Stimulated activated CD4-positive, alpha-beta T cell treated with anti-CD3 and anti-CD28 coated beads, Interleukin-2, amount 100 ng/mL, for 24 hours (primary cell): ENCODE data around the gene NPHP4.

ENCODE experiments used
- DNase-seq, 2 donors: peaks; one replicate each; pipeline ENCODE4 v3.0.0-alpha.2; 2020

The NPHP4 gene

DNA sequence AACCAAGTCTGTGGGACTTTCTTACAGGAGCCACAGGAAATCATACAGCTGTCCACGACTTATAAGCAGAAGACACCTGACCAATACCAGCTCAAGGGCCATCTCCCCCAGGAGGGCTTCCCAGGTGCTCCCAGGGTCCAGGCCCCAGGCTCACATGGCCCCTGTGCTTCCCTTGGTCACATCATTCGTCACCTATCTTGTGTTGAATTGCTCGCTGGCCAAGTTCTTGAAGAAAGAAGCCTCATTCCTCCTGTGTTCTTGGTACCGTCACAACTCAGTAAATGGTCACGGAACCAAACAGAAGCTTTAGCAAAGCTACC lies 3.0 kb downstream of the NPHP4 start:
- no peak for DNase-seq

DNA sequence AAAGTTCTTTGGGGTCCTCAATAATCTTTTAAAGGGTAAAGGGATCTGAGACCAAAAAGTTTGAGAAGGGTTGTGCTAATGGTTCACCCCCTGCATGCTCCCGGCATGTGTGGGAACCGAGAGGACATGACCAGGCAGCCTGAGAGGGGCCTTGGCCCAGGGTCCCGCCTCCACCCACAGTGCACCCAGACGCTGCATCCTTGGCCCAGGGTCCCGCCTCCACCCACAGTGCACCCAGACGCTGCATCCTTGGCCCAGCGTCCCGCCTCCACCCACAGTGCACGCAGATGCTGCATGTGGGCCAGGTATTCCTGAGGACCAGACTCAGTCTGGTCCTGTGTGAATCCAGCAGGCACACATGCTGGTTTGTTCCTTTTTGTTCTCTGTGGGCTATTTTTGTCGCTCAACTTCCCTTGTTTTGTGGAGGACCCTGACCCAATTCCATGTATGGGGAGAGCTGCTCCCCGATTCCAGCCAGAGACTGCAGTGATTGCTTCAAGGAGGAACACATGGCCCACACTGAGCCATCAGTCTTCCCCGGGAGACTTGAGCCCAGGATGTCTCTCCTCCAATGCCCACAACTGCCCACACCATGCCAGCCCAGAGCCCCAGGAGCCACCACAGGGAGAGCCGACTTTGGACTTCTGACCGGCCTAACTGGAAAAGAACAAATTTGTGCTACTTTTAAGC lies 3.5 kb downstream of the NPHP4 start:
- no peak for DNase-seq

DNA sequence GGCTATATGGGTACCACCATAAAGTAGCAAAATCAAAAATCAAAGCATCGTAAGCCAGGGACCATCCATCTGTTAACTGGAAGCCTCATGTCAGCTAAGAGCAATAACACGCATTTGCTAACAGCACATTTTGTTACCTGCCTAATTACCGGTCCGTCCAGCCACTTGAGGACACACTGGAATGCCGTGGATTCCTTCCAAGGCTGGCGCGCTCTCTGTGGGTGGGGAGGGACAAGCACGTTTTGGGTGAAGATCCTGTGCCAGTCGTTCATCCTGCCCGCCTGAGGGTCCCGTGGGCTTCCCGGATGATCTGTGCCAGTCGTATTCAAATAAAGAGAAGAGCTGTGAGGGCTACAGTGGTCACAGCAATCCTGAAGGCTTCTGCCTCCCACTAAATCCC lies 6.2 kb downstream of the NPHP4 start:
- DNase-seq, result no peak

DNA sequence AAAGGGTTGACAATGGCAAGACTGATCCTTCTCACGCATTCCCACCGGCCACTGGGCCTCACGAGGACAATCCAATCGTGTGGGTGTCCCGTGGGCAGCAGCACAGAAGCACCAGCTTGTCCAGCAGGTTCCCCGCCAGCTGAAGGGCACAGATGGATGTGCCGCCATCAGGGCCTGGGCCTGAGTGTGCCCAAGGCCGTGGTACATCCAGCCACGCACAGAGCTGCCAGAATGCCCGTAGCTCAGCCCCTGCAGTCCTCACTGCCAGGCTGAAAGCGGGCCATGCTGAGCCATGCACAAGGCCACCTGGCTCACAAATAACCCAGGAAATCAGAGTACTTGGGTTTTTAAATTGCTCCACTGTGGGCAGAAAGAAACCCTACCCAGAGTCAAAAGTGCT lies 7.0 kb downstream of the NPHP4 start:
- no peak for DNase-seq

DNA sequence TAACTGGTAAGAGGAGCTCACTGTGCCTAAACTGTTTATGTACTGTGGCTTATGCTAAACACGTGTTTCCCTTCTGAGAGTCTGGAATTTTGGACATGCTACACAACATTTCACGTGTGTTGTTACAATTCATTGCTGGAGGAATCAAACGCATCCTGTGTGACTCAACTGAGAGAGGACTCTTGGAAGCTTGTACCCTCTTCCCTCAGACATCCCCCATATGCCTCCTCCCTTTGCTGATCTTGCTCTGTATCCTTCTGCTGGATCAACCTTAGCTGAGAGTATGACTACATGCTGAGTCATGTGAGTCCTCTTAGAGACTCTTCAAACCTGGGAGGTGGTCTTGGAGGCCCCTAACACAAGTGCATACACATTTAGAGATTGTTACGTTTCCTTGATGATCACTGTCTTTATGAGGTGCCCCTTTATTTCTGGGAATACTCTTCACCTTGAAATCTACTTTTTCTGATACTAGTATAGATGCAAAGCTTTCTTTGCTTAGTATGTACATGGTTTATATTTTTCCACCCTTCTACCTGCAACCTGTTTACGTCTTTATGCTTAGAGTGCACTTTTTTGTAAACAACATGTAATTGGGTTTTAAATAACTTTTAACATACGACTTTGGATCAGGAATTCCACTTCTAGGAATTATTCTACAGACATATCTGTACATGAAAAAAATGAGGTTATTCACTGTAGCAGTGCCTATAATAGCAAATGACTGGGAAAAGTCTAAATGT lies 8.7 kb downstream of the NPHP4 start:
- DNase-seq, result no peak

DNA sequence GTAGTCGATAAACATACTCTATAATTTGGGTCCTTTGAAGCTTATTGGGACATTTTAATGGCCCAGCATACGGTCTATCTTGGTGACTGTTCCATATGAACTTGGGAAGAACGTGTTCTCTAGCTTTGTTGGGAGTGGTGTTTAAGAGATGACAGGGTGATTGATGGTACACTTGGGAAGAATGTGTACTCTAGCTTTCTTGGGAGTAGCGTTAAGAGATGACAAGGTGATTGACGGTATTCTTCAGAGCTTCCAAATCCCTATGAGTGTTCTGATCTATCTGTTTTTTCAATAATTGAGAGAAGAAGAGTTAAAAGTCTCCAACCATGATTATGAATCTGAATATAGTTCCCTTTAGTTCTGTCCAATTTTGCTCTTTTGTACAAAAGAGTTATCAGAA lies 9.4 kb downstream of the NPHP4 start:
- no peak for DNase-seq

DNA sequence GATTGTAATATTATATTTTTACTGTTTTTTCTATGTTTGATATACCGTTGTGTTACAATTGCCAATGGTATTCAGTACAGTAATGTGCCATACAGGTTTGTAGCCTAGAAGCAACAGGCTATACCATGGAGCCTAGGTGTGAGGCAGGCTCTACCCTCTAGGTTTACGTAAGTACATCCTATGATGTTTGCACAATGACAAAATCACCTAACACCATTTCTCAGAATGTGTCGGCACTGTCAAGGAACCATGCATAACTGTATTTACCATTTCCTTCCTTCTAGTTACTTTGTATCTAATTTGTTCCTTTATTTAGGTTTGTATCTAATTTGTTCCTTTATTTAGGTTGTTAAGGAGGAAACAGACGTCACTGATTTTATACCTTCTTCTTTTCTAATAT lies 9.9 kb downstream of the NPHP4 start:
- no peak for DNase-seq

DNA sequence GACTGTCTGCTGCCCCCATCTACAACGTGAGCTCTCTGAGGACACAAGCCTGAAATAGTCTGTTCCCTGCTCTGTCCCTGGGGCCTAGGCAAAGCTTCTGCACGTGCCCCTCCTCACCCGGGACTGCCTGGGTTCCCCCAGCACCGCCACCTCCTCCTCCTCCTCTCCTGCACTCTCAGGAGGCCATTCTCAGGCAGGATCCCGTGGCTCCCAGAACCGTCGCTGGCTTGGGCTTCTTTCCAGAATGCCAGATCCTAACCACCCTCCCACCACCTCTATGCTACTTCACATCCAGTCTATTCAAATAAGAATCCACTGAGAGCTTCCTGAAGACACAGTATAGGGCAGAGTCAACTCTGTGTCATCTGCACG lies 11.2 kb downstream of the NPHP4 start:
- DNase-seq, result no peak

DNA sequence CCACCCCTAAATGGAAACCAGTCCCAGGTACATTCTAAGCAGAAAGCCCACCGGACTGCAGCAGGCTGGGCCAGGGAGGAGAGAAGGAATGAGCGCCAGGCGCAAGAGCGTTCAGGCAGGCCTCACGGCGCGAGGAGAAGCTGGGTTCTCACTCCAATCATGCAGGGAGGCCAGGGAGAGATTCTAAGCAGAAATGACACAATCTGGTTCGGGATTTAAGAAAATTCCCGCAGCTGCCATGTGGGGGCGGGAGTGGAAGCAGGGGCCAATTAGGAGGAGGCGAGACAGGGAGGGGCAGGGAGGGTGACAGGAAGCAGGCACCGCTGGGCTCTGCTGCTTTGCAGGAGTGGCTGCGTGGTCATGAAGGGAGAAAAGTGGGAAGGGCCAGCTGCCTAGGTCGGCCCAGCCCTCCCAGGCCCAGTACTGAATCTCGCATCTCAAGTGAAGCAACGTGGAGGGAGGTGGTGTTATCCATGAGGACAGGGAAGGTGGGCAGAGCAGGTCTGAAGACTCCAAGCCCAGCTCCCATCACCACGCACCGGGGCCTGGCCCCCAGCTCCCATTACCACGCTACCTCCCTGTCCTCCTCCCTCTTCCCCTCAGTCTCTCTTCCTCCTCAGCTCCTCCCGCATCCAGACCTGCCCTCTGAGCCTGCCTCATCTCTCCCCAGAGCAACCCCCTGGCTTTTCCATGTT lies 11.8 kb downstream of the NPHP4 start:
- no peak for DNase-seq

DNA sequence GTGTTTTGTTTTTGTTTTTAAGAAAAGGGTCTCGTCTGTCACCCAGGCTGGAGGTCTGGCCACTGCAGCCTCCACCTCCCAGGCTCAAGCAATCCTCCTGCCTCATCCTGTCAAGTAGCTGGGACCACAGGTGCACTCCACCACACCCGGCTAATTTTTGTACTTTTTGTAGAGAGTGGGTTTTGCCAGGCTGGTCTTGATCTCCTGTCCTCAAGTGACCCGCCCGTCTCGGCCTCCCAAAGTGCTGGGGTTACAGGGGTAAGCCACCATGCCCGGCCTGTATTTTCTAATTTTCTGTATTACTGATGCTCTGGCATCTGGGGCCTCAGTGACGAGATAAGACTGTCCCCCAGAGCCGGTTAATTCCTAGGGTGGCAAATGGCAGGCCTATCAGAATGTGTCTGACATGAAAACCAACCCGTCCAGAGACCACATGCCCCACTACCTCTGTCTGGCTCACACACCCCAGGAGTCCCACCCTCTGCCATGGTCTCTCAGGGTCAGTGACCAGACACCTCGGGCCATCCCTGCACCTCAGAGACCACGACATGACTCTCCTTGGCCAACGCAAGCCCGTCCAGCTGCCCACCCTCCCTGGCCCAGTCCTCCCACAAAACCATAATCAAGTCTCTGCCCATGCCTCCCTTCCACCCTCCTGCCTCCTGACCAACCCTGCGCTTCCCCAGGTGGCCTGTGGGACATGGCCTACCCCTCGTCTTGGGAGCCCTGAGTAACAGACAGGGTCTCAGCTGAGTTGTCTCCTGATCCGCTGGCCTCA lies 12.5 kb downstream of the NPHP4 start:
- no peak for DNase-seq

DNA sequence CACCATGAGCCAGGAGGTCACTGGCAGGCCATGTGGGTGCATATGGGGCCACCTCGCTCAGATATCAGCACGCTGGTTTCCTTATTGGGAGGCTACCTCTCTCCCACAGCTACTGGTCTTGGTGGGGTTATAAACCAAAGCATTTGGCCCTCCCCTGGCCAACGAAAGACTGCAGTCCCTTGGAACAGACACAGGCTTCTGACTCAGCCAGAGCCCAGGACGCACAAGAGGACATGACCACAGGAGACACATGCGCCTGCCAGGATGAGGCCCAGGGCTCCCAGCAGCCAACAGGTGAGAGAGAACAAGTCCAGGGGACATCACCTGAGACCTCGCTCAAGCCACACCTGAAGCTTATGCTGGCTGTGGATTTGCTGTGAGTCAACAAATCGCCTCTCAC lies 13.8 kb downstream of the NPHP4 start:
- DNase-seq, result no peak

DNA sequence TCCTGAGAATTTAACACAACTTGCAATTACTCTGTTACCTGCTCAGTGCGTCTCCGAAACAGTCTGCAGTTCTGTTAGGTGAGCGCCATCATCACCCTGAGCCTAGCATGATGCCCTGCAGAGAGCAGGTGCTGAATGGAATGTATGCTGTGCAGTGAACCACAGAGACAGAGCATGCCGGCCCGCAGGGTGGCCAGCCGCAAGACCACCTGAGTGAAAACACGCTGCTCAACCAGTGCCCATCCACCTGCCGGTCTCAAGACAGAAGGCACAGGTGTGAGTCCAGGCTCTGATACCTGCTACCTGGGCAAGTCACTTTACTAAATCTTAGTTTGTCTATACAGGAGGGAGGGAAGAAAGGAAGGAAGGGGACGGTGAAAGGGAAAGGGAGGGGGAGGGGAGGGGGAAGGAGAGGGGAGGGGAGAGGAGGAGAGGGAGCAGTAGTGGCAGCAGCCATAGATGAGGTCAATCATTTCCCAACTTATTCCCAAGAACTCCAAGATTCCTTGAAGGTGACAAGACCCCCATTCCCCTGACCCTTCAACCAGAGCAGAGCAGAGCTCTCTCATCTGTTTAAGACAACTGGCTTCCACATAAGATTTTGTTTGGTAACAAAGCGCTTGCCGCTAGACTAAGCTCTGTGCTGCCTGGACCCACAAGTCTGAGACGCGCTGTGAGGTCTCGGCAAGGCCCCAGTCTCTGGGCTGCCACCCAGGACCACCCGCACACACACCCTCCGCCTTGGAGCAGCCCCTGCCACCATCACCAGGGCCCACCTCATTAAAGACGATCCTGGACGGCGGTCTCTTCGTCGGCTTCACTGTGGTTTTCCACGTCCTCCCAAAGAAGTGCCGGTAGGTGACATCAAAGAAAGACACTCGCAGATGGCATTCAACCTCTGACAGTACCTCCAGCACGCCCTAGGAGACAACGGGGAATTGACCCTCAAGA lies 14.5 kb downstream of the NPHP4 start:
- no peak for DNase-seq

DNA sequence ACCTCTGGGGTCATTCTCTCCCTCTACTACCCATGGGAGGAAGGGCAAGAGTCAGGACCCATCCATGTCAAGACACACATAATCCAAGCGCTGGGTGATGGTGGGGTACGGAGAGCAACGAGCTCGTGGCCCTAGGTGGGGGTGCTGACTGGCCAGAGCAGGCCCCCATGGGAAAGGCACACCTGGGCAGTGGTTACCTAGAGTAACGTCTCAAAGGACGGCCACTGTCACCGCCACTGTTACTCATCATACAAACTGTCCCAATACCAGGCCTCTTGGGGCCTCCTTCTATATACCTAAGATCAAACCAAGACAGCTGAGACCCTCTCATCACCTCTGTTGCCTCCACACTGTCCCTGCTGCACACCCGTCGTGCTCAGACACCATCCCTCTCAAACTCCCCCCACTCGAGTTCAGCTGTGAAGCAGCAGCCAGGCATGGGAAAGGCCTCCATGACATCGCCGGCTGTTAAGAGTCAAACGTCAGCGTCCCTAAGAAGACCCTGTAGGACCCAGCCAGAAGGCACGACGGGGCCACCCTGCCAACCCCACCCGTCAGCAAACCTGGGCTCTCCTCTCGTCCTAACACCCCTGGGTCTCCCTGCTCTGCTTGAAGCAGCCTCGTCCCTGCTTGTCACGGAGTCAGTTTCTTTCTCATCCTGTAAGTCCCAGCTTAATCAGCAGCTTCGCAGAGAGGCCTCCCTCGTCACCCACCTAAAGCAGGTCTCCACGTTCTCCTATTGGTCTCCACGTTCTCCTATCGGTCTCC lies 15.3 kb downstream of the NPHP4 start:
- DNase-seq, result no peak

DNA sequence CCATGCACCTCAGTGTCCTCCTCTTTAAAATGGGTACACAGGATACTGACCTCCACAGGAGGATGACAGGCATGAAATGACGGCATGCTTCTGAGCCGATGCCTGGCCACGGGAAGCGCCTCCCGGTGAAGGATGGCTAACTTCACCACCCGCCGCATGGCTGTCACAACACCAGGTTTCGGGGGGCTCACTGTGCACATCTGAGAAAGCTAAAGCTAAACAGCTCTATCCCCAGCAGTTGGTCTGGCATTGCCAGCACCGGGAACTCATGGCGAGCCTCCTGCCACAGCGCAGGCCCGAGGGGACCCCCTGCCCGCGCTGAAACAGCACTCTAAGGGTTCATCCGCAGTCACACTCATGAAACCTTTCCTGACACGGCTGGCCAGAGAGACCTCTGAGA lies 16.0 kb downstream of the NPHP4 start:
- DNase-seq, result no peak

DNA sequence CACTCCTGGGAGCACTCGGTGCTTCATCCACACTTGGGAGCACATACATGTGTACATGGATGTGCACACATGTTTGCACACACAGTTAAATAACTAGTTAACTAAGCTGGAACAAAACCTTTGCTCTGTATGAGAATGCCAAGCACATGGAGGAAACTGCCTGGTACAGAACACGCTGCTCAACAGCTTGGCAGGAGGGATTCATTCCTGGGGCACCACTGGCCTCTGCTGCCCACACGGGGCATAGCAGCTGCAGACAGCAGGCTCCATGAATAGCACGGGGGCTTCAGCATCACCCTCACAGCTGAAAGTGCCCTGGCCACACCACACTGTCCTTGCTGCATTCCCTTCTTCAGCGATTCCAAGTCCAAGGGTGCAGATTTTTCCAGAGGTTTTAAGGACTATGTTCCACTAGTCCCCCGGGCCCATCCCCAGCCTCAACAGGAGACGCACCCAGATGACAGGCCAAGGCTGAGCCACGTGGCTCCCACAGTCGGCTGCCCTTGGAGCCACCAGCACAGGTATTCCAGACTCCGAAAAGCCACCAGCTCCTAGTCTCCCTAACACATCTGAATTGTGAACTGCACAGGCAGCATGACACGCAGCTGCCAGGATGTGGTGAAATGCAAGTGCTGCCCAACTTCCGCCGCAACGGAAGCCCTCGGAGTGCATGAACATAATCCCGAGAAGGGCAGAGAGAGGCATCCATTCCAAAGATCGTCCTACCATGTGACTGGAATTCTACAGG lies 16.9 kb downstream of the NPHP4 start:
- DNase-seq, result peak; percentile 39 to 52

DNA sequence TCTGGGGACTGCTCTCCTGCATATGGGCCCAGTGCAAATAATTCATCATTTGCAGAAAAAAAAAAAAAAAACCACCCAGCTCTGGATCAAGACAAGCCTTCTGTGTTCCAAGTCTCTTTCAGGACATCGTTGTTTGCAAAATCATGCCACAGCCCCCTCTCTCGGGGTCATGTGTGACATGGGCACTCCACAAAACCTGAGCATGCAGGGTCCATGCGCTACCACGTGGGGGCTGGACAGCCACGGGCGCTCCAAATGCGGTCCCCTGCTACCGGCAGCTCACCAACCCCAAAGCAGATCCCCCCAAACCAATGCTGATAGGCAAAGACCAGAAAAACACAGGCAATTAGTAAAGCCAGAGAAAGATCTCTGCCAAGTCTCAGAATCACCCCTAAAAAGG lies 17.6 kb downstream of the NPHP4 start:
- DNase-seq, result no peak

DNA sequence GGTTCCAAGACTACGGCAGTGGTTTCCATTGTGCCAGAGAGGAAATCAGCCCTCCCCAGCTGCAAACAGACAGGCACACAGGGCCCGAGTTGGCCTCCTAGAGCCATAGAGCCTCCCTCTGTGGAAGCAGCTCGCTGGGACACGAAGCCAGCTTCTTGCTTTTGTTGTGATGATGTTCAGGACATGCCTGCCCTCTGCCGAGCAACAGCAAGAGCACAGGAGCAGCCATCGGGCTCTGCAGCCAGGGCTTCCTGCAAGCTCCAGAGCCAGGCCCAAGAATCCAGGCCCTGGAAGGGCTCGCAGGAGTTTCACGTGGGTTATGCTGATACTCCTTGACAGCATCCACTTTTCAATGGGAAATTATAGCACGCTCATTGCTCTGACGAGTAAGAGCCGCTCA lies 18.5 kb downstream of the NPHP4 start:
- no peak for DNase-seq

DNA sequence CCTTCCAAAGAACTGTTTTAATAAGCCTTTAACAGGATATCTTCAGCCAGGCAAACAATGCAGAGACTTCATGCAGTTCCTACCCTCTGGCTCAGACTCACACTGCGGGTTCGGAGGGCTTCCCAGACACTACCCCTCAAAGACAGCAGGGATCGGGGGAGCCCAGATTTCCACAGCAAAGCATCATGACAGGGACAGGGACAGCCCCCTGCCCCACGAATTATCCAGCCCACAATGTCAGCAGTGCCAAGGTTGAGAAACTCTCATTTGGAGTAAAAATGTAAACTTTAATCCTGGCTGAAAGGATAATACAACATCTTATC lies 20.1 kb downstream of the NPHP4 start:
- no peak for DNase-seq

DNA sequence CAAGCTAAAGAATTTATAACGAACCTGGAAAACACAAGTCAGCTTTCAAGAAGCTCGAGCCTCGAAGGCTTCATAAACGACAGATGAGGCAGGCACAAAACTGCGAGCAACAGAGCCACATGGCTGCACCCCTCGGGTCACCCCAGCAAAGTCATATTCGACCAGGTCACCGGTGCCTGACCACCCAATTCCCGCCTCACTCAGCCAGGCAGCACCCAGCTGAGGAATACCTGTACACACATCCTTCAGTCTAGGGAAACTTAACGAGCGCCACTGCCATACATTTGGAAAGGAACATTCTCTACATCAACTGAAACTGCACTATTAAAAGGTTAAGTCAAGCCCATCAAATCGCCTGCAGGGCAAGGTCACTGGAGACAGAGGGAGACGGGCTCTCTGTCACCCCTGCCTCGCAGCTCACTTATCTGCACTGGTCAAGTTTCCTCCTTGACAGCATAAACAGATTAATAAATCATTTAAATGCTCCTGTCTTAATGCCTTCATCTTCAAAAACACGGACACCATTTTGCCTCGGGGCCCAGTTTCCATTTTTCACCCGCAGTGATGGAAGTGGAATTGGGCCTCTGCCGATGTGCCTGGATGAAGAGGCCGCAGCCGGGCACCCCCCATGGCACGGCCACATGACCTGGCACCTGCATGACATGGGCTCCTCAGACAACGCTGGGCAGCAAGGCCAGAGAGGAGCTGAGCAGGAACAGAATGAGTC lies 20.6 kb downstream of the NPHP4 start:
- DNase-seq, result no peak

DNA sequence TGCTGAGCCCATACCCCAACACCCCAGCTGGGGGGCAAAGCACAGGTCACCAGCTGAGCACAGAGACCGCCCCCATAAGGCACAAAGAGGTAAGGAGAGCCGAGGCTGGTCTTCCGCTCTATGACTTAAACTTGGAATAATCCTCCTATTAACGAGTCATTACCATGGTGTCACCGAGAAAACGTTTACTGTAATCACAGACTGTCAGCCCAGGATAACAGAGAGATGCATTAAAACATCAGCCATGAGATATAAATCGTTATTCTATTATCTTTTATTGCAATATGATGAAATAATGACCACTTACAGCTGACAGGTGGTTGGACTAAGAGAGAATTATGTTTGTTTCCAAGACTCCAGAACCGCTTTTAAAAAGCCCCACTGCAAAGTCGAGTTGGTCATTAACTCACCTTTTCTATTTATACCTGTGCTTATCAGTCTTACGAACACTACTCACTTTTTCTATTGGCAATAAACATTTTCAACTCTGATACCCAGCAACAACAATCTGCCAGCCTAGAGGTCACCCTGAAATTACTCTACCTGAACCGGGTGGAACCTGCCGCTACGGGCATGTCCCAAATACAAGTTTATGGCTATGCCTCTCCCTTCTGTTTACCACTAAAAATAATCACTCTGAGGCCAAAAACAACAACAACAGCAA lies 21.5 kb downstream of the NPHP4 start:
- DNase-seq, result no peak
